HEK293 (cell line): ENCODE results near the gene OR5L1.

Source experiments
- CTCF ChIA-PET: fragments of 350-600 bp; formaldehyde crosslinking; extraction: SDS; loops from one replicate; lab custom pipeline; 2021; ENCODE audit warnings: antibody characterized with exemption; lab: Yijun Ruan, JAX
- POLR2A ChIA-PET: fragments of 300-600 bp; formaldehyde crosslinking; extraction: SDS; loops from one replicate; lab custom pipeline; 2020; ENCODE audit warnings: antibody characterized with exemption, inconsistent platforms; lab: Yijun Ruan, JAX
- H3K27ac ChIP-seq: fragments of 200-500 bp; sonication (Bioruptor generic); 2 replicates; pipeline ENCODE4 v1.5.1; 2014; ENCODE audit warnings: low read depth, low read length, control low read depth, inconsistent platforms; ENCODE audit errors: extremely low read depth
- H3K36me3 ChIP-seq, 2 experiments: fragments of 200-500 bp in 1 of 2; sonication (Bioruptor generic) in 1 of 2; 1 replicate in 1 of 2; 2 replicates in 1 of 2; pipeline ENCODE4 v1.5.1; 2014 to 2017; ENCODE audit warnings: inconsistent platforms in 2 of 2, low read length in 2 of 2; ENCODE audit not compliant: control insufficient read depth in 2 of 2, insufficient read depth in 1 of 2
- H3K4me1 ChIP-seq: fragments of 200-500 bp; sonication (Bioruptor generic); 2 replicates; pipeline ENCODE4 v1.5.1; 2014; ENCODE audit warnings: mild to moderate bottlenecking, low read length, inconsistent platforms; ENCODE audit not compliant: control insufficient read depth, insufficient read depth
- H3K4me3 ChIP-seq: 2 replicates; pipeline ENCODE4 v1.5.1; 2011; ENCODE audit warnings: low read depth, mild to moderate bottlenecking, control low read depth, low read length, moderate library complexity
- H3K9me3 ChIP-seq: fragments of 200-500 bp; sonication (Bioruptor generic); 2 replicates; pipeline ENCODE4 v1.5.1; 2014; ENCODE audit warnings: low read depth, low read length, inconsistent platforms; ENCODE audit not compliant: control insufficient read depth, insufficient read depth
- GLIS2 ChIP-seq: fragments of 450-650 bp; formaldehyde crosslinking; IDR thresholded peaks from 2 replicates; pipeline ENCODE4 v1.5.1; 2016; ENCODE audit warnings: missing biosample characterization, missing genetic modification characterization
- IKZF3 ChIP-seq: fragments of 450-650 bp; IDR thresholded peaks from 2 replicates; pipeline ENCODE4 v1.5.0; 2018; ENCODE audit warnings: missing biosample characterization, mild to moderate bottlenecking, missing genetic modification characterization, moderate library complexity
- KLF9 ChIP-seq: fragments of 450-650 bp; formaldehyde crosslinking; IDR thresholded peaks from 2 replicates; pipeline ENCODE4 v1.5.1; 2016; ENCODE audit warnings: missing biosample characterization, missing genetic modification characterization, low read depth
- ZBTB8A ChIP-seq: fragments of 450-650 bp; formaldehyde crosslinking; IDR thresholded peaks from 2 replicates; pipeline ENCODE4 v1.5.1; 2016; ENCODE audit warnings: missing biosample characterization, missing genetic modification characterization
- ZIC2 ChIP-seq: fragments of 450-650 bp; formaldehyde crosslinking; IDR thresholded peaks from 2 replicates; pipeline ENCODE4 v1.5.1; 2016; ENCODE audit warnings: missing biosample characterization, missing genetic modification characterization
- ZNF132 ChIP-seq: fragments of 450-650 bp; formaldehyde crosslinking; IDR thresholded peaks from 2 replicates; pipeline ENCODE4 v1.5.1; 2017; ENCODE audit warnings: missing biosample characterization, missing genetic modification characterization, borderline replicate concordance
- ZNF184 ChIP-seq: fragments of 450-650 bp; IDR thresholded peaks from 2 replicates; pipeline ENCODE4 v1.5.1; 2018; ENCODE audit warnings: missing biosample characterization, mild to moderate bottlenecking, missing genetic modification characterization
- ZNF2 ChIP-seq: fragments of 450-650 bp; formaldehyde crosslinking; IDR thresholded peaks from 2 replicates; pipeline ENCODE4 v1.5.1; 2016; ENCODE audit warnings: missing biosample characterization, missing genetic modification characterization
- ZNF416 ChIP-seq: fragments of 450-650 bp; formaldehyde crosslinking; IDR thresholded peaks from 2 replicates; pipeline ENCODE4 v1.5.1; 2016; ENCODE audit warnings: missing biosample characterization, missing genetic modification characterization
- ZNF423 ChIP-seq: fragments of 450-650 bp; formaldehyde crosslinking; IDR thresholded peaks from 2 replicates; pipeline ENCODE4 v1.5.1; 2016; ENCODE audit warnings: missing biosample characterization, missing genetic modification characterization
- ZNF48 ChIP-seq: fragments of 450-650 bp; formaldehyde crosslinking; IDR thresholded peaks from 2 replicates; pipeline ENCODE4 v1.5.1; 2016; ENCODE audit warnings: missing biosample characterization, missing genetic modification characterization
- ZNF747 ChIP-seq: fragments of 450-650 bp; formaldehyde crosslinking; IDR thresholded peaks from 2 replicates; pipeline ENCODE4 v1.5.1; 2016; ENCODE audit warnings: missing biosample characterization, missing genetic modification characterization
- ZNF785 ChIP-seq: fragments of 450-650 bp; formaldehyde crosslinking; IDR thresholded peaks from 2 replicates; pipeline ENCODE4 v1.5.1; 2016; ENCODE audit warnings: missing biosample characterization, missing genetic modification characterization
- TF ChIP-seq, protein P1 (sequence below): fragments of 450-650 bp; formaldehyde crosslinking; IDR thresholded peaks from 2 replicates; pipeline ENCODE4 v1.5.0; 2017; ENCODE audit warnings: missing biosample characterization, missing genetic modification characterization, borderline replicate concordance
- TF ChIP-seq, protein P2 (sequence below): fragments of 450-650 bp; formaldehyde crosslinking; IDR thresholded peaks from 2 replicates; pipeline ENCODE4 v1.5.1; 2016; ENCODE audit warnings: missing biosample characterization, missing genetic modification characterization
- TF ChIP-seq, protein P3 (sequence below): fragments of 450-650 bp; formaldehyde crosslinking; IDR thresholded peaks from 2 replicates; pipeline ENCODE4 v1.5.1; 2017; ENCODE audit warnings: missing biosample characterization, missing genetic modification characterization
- TF ChIP-seq, protein P4 (sequence below): fragments of 450-650 bp; formaldehyde crosslinking; IDR thresholded peaks from 2 replicates; pipeline ENCODE4 v1.5.1; 2016; ENCODE audit warnings: missing biosample characterization, missing genetic modification characterization
- TF ChIP-seq, protein P5 (sequence below): fragments of 450-650 bp; formaldehyde crosslinking; IDR thresholded peaks from 2 replicates; pipeline ENCODE4 v1.5.1; 2016; ENCODE audit warnings: missing biosample characterization, missing genetic modification characterization, borderline replicate concordance
- TF ChIP-seq, protein P6 (sequence below): fragments of 450-650 bp; formaldehyde crosslinking; IDR thresholded peaks from 2 replicates; pipeline ENCODE4 v1.5.1; 2016; ENCODE audit warnings: missing biosample characterization, missing genetic modification characterization, borderline replicate concordance

OR5L1 gene

DNA sequence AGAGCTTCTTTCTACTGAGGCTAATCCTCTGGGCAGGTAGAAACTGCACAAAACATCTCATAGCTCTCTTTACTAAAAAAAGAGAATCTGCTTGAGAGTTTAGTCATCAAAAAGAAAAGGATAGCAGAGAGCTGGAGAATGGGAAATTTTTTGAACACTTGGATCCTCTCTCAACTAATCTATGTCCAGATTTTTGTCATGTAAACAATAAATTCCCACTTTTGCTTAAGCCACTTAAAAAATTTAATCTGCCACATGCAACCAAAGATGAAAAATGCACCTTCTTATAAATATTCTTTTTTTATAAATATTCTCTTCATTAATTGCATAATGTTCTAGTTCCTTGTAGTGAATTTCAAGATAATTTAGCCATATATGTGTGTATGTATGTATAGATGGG, 37.9 kb downstream of the OR5L1 start:
- no peak overlapping the region for H3K27ac ChIP-seq
- no peaks in the 10 kb centered on the region for H3K36me3 ChIP-seq
- TF ChIP-seq ZNF2 (no peak), ZNF785 (tag by site-specific recombination) (no peak), ZNF184 (tag by site-specific recombination) (no peak), GLIS2 (tag by site-specific recombination) (no peak), ZBTB8A (no peak), KLF9 (tag by site-specific recombination) (no peak), IKZF3 (tag by site-specific recombination) (no peak), ZIC2 (tag by site-specific recombination) (no peak), ZNF747 (tag by site-specific recombination) (no peak), ZNF48 (no peak), ZNF423 (no peak), ZNF416 (no peak), ZNF132 (tag by site-specific recombination) (no peak)
- TF ChIP-seq, protein P1, sequence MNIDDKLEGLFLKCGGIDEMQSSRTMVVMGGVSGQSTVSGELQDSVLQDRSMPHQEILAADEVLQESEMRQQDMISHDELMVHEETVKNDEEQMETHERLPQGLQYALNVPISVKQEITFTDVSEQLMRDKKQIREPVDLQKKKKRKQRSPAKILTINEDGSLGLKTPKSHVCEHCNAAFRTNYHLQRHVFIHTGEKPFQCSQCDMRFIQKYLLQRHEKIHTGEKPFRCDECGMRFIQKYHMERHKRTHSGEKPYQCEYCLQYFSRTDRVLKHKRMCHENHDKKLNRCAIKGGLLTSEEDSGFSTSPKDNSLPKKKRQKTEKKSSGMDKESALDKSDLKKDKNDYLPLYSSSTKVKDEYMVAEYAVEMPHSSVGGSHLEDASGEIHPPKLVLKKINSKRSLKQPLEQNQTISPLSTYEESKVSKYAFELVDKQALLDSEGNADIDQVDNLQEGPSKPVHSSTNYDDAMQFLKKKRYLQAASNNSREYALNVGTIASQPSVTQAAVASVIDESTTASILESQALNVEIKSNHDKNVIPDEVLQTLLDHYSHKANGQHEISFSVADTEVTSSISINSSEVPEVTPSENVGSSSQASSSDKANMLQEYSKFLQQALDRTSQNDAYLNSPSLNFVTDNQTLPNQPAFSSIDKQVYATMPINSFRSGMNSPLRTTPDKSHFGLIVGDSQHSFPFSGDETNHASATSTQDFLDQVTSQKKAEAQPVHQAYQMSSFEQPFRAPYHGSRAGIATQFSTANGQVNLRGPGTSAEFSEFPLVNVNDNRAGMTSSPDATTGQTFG (tag by site-specific recombination), result no peak
- TF ChIP-seq, protein P2, sequence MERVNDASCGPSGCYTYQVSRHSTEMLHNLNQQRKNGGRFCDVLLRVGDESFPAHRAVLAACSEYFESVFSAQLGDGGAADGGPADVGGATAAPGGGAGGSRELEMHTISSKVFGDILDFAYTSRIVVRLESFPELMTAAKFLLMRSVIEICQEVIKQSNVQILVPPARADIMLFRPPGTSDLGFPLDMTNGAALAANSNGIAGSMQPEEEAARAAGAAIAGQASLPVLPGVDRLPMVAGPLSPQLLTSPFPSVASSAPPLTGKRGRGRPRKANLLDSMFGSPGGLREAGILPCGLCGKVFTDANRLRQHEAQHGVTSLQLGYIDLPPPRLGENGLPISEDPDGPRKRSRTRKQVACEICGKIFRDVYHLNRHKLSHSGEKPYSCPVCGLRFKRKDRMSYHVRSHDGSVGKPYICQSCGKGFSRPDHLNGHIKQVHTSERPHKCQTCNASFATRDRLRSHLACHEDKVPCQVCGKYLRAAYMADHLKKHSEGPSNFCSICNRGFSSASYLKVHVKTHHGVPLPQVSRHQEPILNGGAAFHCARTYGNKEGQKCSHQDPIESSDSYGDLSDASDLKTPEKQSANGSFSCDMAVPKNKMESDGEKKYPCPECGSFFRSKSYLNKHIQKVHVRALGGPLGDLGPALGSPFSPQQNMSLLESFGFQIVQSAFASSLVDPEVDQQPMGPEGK (tag by site-specific recombination), result no peak
- TF ChIP-seq, protein P3, sequence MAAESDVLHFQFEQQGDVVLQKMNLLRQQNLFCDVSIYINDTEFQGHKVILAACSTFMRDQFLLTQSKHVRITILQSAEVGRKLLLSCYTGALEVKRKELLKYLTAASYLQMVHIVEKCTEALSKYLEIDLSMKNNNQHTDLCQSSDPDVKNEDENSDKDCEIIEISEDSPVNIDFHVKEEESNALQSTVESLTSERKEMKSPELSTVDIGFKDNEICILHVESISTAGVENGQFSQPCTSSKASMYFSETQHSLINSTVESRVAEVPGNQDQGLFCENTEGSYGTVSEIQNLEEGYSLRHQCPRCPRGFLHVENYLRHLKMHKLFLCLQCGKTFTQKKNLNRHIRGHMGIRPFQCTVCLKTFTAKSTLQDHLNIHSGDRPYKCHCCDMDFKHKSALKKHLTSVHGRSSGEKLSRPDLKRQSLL, result no peak
- TF ChIP-seq, protein P4, sequence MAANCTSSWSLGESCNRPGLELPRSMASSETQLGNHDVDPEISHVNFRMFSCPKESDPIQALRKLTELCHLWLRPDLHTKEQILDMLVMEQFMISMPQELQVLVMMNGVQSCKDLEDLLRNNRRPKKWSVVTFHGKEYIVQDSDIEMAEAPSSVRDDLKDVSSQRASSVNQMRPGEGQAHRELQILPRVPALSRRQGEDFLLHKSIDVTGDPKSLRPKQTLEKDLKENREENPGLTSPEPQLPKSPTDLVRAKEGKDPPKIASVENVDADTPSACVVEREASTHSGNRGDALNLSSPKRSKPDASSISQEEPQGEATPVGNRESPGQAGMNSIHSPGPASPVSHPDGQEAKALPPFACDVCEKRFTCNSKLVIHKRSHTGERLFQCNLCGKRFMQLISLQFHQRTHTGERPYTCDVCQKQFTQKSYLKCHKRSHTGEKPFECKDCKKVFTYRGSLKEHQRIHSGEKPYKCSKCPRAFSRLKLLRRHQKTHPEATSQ (tag by site-specific recombination), result no peak
- TF ChIP-seq, protein P5, sequence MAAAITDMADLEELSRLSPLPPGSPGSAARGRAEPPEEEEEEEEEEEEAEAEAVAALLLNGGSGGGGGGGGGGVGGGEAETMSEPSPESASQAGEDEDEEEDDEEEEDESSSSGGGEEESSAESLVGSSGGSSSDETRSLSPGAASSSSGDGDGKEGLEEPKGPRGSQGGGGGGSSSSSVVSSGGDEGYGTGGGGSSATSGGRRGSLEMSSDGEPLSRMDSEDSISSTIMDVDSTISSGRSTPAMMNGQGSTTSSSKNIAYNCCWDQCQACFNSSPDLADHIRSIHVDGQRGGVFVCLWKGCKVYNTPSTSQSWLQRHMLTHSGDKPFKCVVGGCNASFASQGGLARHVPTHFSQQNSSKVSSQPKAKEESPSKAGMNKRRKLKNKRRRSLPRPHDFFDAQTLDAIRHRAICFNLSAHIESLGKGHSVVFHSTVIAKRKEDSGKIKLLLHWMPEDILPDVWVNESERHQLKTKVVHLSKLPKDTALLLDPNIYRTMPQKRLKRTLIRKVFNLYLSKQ, result no peak
- TF ChIP-seq, protein P6, sequence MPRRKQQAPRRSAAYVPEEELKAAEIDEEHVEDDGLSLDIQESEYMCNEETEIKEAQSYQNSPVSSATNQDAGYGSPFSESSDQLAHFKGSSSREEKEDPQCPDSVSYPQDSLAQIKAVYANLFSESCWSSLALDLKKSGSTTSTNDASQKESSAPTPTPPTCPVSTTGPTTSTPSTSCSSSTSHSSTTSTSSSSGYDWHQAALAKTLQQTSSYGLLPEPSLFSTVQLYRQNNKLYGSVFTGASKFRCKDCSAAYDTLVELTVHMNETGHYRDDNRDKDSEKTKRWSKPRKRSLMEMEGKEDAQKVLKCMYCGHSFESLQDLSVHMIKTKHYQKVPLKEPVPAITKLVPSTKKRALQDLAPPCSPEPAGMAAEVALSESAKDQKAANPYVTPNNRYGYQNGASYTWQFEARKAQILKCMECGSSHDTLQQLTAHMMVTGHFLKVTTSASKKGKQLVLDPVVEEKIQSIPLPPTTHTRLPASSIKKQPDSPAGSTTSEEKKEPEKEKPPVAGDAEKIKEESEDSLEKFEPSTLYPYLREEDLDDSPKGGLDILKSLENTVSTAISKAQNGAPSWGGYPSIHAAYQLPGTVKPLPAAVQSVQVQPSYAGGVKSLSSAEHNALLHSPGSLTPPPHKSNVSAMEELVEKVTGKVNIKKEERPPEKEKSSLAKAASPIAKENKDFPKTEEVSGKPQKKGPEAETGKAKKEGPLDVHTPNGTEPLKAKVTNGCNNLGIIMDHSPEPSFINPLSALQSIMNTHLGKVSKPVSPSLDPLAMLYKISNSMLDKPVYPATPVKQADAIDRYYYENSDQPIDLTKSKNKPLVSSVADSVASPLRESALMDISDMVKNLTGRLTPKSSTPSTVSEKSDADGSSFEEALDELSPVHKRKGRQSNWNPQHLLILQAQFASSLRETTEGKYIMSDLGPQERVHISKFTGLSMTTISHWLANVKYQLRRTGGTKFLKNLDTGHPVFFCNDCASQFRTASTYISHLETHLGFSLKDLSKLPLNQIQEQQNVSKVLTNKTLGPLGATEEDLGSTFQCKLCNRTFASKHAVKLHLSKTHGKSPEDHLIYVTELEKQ (tag by site-specific recombination), result no peak
- TF ChIP-seq, all 188 proteins: peak for 0
- POLR2A ChIA-PET, result no interaction called here
- H3K4me1 ChIP-seq, result no peaks in the 10 kb centered on the region
- no peaks in the 10 kb centered on the region for H3K9me3 ChIP-seq
- CTCF ChIA-PET, result no interaction called here
- no peak overlapping the region for H3K4me3 ChIP-seq
